HFF-Myc (cell line): ENCODE data around the gene DDA1.

Source experiments
- DNase-seq: peaks from one replicate; pipeline ENCODE4 v3.0.0-alpha.2; 2011; ENCODE audit warnings: low read depth; ENCODE audit errors: extremely low read depth
- H3K4me3 ChIP-seq: replicated peaks from 2 replicates; pipeline ENCODE4 v1.5.1; 2011; ENCODE audit warnings: low read depth, mild to moderate bottlenecking, control low read depth, low read length
- CTCF ChIP-seq: IDR thresholded peaks from 2 replicates; pipeline ENCODE4 v1.5.1; 2012; ENCODE audit warnings: mild to moderate bottlenecking, low read depth, low read length, control low read depth; ENCODE audit errors: missing control alignments

Gene DDA1

GRCh38 chr19:17305517-17306284 is 3.7 kb upstream of the DDA1 start, which contains the start of gene MRPL34:
Gene MRPL34, plus strand, starts transcription at chr19:17305872. Its CDS starts 21 bp downstream, at chr19:17305893.
- peak; percentile 76 for TF ChIP-seq CTCF
- DNase-seq: peak; percentile 97
- H3K4me3 ChIP-seq: peak within 1 kb of the TSS; percentile 66

- DNase-seq: no peak
- peak overlapping the region; percentile 66 for H3K4me3 ChIP-seq
- no peak for TF ChIP-seq CTCF
Measured at GRCh38 chr19:17306285-17306714, 3.1 kb upstream of the DDA1 start.

- no peak overlapping the region for H3K4me3 ChIP-seq
- no peak for DNase-seq
- no peak for TF ChIP-seq CTCF
Measured at GRCh38 chr19:17307876-17308377, 1.4 kb upstream of the DDA1 start.

- H3K4me3 ChIP-seq: peak overlapping the region; percentile 100
- no peak for TF ChIP-seq CTCF
- DNase-seq: no peak
Measured at GRCh38 chr19:17309965-17310461, 650 bp downstream of the DDA1 start.

GRCh38 chr19:17311455-17312188 is 2.3 kb downstream of the DDA1 start:
- DNase-seq: no peak
- TF ChIP-seq CTCF: no peak
- H3K4me3 ChIP-seq: no peak overlapping the region

- H3K4me3 ChIP-seq: no peak overlapping the region
Measured at GRCh38 chr19:17312189-17313113, 3.1 kb downstream of the DDA1 start.

More at GRCh38 chr19:17312189-17313113, 3.1 kb downstream of the DDA1 start:
- no peak for TF ChIP-seq CTCF
- no peak for DNase-seq
